GM18508 (cell line): ENCODE measurements around the gene OR10G2.
"Not testable (repeated sequence)": the region's sequence is repeated elsewhere in the genome, so short reads cannot be mapped to it uniquely, and the experiment has no call there.

Experiments
- ATAC-seq: cut with Tn5 transposase; IDR thresholded peaks from one replicate; pipeline ENCODE4 v1.9.1; 2021; ENCODE audit warnings: moderate number of reproducible peaks; ENCODE audit not compliant: insufficient read depth, unreplicated experiment

OR10G2 gene

GRCh38 chr14:21634840-21635239 lies at the start of gene OR10G2:
Gene OR10G2 (minus strand): TSS chr14:21634940. CDS start chr14:21634842, 98 bp downstream.
- no peak for ATAC-seq

- no peak for ATAC-seq
Measured at GRCh38 chr14:21680072-21680471, 45.3 kb upstream of the OR10G2 start.

- ATAC-seq, result no peak
Measured at GRCh38 chr14:21675566-21675965, 40.8 kb upstream of the OR10G2 start.

- no peak for ATAC-seq
Measured at GRCh38 chr14:21673718-21674117, 39.0 kb upstream of the OR10G2 start, which contains the start of gene OR4E1. Gene OR4E1 (minus strand): TSS chr14:21673818. CDS start chr14:21670935, 2,883 bp downstream.

- no peak for ATAC-seq
Measured at GRCh38 chr14:21672116-21672515, 37.4 kb upstream of the OR10G2 start.

- ATAC-seq, result no peak
Measured at GRCh38 chr14:21671371-21671770, 36.6 kb upstream of the OR10G2 start.

GRCh38 chr14:21669284-21669683 lies 34.5 kb upstream of the OR10G2 start:
- ATAC-seq, result no peak

- ATAC-seq, result no peak
Measured at GRCh38 chr14:21668377-21668776, 33.6 kb upstream of the OR10G2 start.

- ATAC-seq, result no peak
Measured at GRCh38 chr14:21656980-21657379, 22.2 kb upstream of the OR10G2 start.

GRCh38 chr14:21654215-21654614 lies 19.5 kb upstream of the OR10G2 start:
- no peak for ATAC-seq

- ATAC-seq, result no peak
Measured at GRCh38 chr14:21653331-21653885, 18.7 kb upstream of the OR10G2 start, which contains the start of gene OR4E2. Gene OR4E2 (plus strand): TSS chr14:21653835. CDS start chr14:21665083, 11,248 bp downstream.

GRCh38 chr14:21652209-21652808 lies 17.6 kb upstream of the OR10G2 start:
- ATAC-seq, result no peak

GRCh38 chr14:21647380-21647779 lies 12.6 kb upstream of the OR10G2 start:
- ATAC-seq, result no peak

GRCh38 chr14:21643407-21643806 lies 8.7 kb upstream of the OR10G2 start:
- no peak for ATAC-seq

GRCh38 chr14:21642683-21643082 lies 7.9 kb upstream of the OR10G2 start:
- ATAC-seq, result no peak

- ATAC-seq, result no peak
Measured at GRCh38 chr14:21631084-21631483, 3.7 kb downstream of the OR10G2 start.

GRCh38 chr14:21630503-21630902 lies 4.2 kb downstream of the OR10G2 start:
- ATAC-seq, result not testable (repeated sequence)

- no peak for ATAC-seq
Measured at GRCh38 chr14:21626491-21627230, 8.1 kb downstream of the OR10G2 start.

GRCh38 chr14:21617614-21618013 lies 17.1 kb downstream of the OR10G2 start:
- no peak for ATAC-seq

- no peak for ATAC-seq
Measured at GRCh38 chr14:21614240-21614639, 20.5 kb downstream of the OR10G2 start.

- no peak for ATAC-seq
Measured at GRCh38 chr14:21612324-21612723, 22.4 kb downstream of the OR10G2 start.
